Stimulated activated CD8-positive, alpha-beta memory T cell treated with anti-CD3 and anti-CD28 coated beads, Interleukin-15, amount 100 ng/mL, for 1 hour (primary cell): ENCODE measurements around the gene TBC1D1.

Experiments used
- DNase-seq: peaks from one replicate; pipeline ENCODE4 v3.0.0-alpha.2; 2020; ENCODE audit warnings: low read depth

Gene TBC1D1

GRCh38 chr4:38100474-38101255 lies 209.8 kb downstream of the TBC1D1 start:
- no peak for DNase-seq

- no peak for DNase-seq
Observed at GRCh38 chr4:38101563-38101962, 210.7 kb downstream of the TBC1D1 start.

DNA sequence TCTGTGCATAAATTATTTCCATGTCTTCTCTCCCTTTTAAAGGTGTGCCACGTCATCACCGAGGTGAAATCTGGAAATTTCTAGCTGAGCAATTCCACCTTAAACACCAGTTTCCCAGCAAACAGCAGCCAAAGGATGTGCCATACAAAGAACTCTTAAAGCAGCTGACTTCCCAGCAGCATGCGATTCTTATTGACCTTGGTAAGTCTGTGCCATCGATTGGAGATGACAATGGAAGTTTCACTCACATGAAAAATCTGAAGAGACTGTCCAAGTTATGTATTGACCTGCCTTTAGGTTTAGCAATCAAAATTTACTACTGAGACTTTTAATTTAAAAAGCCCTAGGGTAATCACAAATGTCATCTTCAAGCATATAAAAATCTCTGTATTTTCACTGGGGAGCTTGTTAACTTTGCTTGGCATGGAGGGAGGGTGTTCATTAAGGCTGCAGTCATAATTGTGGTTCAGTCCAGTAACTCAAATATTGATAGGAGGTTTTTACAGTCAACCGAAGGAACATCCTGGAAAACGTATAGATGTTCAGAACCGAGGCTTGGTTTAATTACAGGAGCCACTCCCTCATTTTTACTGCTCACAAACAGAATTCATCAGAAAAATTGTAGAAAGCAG lies 212.2 kb downstream of the TBC1D1 start:
- DNase-seq, result no peak

GRCh38 chr4:38105475-38106220 lies 214.8 kb downstream of the TBC1D1 start:
- DNase-seq, result no peak

DNA sequence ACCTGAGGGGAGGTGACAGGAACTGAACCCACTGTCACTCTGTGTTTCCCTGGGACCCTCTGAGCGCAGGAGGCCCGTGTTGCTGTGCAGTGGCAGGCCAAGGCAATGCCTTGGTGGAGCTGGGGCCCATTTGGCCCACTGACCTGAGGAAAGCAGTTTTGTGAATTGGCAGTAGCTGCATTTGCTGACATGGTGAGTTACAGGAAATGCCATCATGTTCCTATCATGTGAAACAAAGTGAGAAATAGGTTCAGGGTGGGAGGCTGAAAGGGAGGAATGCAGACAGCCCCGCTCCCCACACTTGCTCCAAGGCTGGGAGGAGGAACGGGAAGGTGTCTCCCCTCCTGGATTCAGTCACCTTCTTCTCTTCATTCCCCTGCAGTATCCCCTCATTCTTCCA lies 215.4 kb downstream of the TBC1D1 start:
- DNase-seq, result no peak

DNA sequence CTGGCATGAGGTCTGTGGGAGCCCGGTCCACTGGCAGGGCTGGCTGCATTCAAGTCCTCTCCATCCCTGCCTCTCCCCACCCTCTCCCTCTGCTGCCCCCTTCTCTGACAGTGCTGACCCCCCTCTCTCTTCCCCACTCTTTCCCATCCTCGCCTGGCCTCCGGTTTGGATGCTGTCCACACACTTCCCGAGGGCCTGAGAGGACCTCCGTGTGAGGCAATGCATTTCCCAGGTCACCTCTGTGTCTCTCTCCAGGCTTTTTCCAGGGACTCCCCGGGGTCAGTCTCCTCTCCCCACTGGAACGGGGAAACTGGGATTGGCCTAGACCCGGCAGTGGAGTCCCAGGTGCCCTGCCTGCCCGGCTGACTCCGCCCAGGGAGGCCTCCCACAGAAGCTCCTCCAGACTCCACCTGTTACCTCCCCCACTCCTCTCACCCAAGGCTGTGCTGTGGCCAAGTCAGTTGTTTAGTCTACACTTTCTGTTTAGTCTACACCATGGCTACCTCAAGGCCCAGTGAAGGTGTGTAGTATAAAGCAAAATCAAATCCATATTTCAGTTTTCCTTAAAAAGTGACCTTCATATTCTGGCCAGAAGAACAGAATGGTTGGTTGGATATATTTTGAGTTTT lies 216.1 kb downstream of the TBC1D1 start:
- DNase-seq, result no peak

DNA sequence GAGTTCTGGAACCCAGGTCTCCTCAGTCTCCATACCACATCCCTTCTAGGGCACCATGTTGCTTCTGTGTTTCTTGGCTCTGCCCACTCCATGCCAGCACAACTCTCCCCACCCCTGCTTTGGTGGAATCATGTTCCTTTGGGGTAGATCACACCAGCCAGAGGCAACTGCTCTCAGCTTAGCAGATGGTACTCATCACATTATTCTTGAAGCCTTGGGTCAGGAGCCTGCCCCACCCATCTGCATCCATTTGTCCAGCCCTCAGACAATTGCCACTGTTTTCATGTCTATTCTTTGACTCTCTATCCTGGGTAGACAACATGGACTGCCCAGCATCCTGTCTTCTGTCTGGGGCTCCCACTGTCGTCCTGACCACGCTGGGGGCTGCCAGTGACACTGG lies 216.9 kb downstream of the TBC1D1 start:
- DNase-seq, result no peak

- no peak for DNase-seq
Observed at GRCh38 chr4:38109370-38109769, 218.5 kb downstream of the TBC1D1 start.

- no peak for DNase-seq
Observed at GRCh38 chr4:38109896-38110295, 219.0 kb downstream of the TBC1D1 start.

- no peak for DNase-seq
Observed at GRCh38 chr4:38111024-38111423, 220.1 kb downstream of the TBC1D1 start.

- no peak for DNase-seq
Observed at GRCh38 chr4:38111717-38112116, 220.8 kb downstream of the TBC1D1 start.

GRCh38 chr4:38113132-38113531 lies 222.2 kb downstream of the TBC1D1 start:
- DNase-seq, result no peak

- DNase-seq, result no peak
Observed at GRCh38 chr4:38113551-38113950, 222.7 kb downstream of the TBC1D1 start.

- no peak for DNase-seq
Observed at GRCh38 chr4:38114386-38115150, 223.7 kb downstream of the TBC1D1 start.

DNA sequence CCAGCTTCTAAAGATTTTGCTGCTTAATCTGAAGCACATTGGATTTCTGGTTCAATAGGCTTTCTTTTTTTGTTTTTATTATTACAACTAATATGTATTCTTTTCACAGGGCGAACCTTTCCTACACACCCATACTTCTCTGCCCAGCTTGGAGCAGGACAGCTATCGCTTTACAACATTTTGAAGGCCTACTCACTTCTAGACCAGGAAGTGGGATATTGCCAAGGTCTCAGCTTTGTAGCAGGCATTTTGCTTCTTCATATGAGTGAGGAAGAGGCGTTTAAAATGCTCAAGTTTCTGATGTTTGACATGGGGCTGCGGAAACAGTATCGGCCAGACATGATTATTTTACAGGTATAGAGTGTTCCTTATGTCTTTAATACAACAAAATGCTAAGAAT lies 224.7 kb downstream of the TBC1D1 start:
- no peak for DNase-seq

DNA sequence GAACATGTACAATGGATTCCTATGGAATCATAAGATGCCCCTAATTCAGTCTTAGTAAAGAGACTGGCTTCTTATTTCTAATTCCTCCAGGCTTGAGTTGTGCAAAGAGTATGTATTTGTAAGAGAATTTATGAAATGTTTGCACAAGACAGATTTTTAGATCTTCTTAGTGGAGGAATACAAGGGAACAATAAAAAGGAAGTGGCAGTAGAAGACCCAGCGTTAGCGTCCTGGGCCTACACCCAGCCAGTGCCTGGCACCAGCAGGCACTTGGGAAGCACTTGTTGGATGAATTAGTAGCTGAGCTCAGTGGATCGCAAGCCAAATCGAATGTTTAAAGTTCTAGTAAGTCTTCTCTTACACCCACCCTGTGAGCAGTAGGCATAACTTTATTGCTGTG lies 226.7 kb downstream of the TBC1D1 start:
- no peak for DNase-seq

DNA sequence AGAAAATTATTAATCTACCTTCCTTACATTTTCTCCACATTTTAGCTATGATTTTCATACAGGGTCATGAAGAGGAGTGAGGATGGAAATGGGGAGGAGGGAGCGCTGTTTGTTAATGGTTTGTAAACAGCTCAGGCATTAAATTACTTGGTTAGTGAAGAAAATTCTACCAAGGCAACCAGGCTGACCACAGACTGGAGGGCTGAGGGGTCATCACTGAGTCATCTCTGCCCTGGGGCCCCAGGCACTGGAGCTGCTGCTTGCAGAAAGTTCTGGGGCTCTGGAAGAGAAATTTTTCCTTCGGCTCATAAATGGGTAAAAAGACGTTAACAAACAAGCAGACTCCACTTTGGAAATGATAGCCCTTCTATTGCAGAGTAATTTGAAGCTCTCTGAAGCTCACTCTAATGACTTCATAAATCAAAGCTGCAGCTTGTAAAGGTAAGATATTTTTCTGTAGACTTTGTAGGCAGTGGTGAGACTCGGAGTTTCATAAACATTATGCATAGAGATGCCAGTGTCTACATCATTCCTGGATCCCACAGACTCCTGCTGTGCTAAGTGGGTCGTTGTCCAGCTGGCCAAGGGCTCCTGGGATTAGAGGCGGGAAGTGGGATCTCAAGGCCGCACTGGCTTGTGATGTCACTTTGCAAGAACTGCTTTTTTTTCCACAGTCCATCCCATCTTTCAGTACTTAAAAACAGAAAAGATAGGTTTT lies 228.9 kb downstream of the TBC1D1 start:
- no peak for DNase-seq

DNA sequence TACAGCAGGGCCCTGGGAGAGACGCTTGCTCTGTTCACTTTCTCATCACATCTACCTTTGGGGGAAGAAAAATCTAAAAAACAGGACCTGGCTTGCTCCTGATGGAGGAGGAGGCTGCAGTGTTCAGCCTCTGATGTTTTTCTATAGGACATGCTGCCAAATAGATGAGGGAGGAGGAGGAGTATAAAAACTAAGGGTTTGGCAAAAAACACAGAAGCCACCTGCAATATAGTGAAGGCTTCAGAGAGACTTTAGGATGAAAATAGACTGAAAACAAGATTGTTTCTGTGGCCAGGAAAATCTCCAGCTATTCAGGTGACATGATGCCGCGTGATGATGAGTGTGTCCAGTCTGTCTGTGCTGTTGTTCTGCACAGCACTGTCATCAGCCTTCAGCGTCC lies 229.9 kb downstream of the TBC1D1 start:
- DNase-seq, result no peak

DNA sequence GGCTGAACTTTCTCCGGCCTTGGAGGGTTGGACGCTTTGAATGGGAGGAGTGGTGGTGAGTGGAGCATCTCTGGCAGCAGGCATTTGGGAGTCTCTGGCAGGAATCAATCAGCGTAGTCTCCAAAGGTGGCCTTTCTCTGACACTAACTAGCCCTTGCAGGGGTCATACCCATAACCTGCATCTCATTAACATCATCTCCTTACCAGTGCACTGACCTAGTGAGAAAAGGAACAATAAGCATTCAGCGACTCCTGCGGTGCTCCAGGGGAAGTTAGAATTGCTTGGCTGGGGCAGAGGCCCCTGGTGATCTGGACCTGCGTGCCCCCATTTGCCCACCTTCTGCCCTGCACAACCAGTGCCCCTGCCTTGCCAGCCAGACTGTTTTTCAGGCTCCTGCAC lies 231.2 kb downstream of the TBC1D1 start:
- DNase-seq, result no peak

GRCh38 chr4:38123555-38123954 lies 232.7 kb downstream of the TBC1D1 start:
- DNase-seq, result no peak

DNA sequence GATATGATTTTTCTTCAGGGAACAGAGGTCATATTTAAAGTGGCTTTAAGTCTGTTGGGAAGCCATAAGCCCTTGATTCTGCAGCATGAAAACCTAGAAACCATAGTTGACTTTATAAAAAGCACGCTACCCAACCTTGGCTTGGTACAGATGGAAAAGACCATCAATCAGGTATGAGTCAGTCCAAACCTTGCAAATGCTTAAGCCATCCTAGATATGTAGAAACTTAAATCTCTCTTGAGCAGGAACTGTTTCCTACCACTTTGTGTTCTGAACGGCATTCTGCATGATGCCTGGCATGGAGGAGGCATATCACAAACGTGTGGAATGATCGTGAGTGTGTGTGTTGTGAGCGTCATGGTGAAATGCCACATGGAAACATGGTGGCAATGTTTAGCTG lies 234.1 kb downstream of the TBC1D1 start:
- no peak for DNase-seq
